GM12878 (cell line): ENCODE results near the gene A2ML1. TPM values are rescaled to one million over a fixed set of nuclear protein-coding genes. Genes with fewer than 3 reads are reported as not detected.

Experiments
- ATAC-seq: fragments of 200-7000 bp; cut with Tn5 transposase; 3 replicates; pipeline ENCODE4 v1.9.1; 2020; ENCODE audit warnings: mild to moderate bottlenecking, moderate library complexity
- BruUV-seq: library from RNA; stranded (reverse); fragments of 400-500 nt; replicated peaks from 2 replicates; lab custom pipeline; 2021; lab: Mats Ljungman, UMichigan
- CTCF ChIA-PET: fragments of 300-600 bp; sonication (Branson Sonifier 250); formaldehyde crosslinking; extraction: SDS; loops from one replicate; lab custom pipeline; 2021; ENCODE audit warnings: inconsistent platforms; lab: Yijun Ruan, JAX
- POLR2A ChIA-PET: fragments of 350-600 bp; formaldehyde crosslinking; extraction: SDS; loops from one replicate; lab custom pipeline; 2021; ENCODE audit warnings: inconsistent platforms; lab: Charles Lee
- RAD21 ChIA-PET: fragments of 300-600 bp; sonication (Branson Sonifier 250); formaldehyde crosslinking; loops from one replicate; lab custom pipeline; 2023; ENCODE audit warnings: antibody characterized with exemption; ENCODE audit not compliant: unreplicated experiment; lab: Charles Lee
- SMC1A ChIA-PET: fragments of 300-600 bp; sonication (Branson Sonifier 250); formaldehyde crosslinking; loops from one replicate; lab custom pipeline; 2023; ENCODE audit not compliant: unreplicated experiment, uncharacterized antibody; lab: Charles Lee
- DNase-seq: peaks from one replicate; pipeline ENCODE4 v3.0.0-alpha.2; 2011; ENCODE audit warnings: low read depth, low spot score
- FAIRE-seq: peaks from 3 replicates; lab custom pipeline; 2011; peaks lifted over from hg19 to GRCh38; lab: Jason Lieb, UNC
- H2AFZ ChIP-seq: 2 replicates; pipeline ENCODE4 v1.6.0; 2011; ENCODE audit warnings: low read depth, low read length, control low read depth; ENCODE audit not compliant: control insufficient read depth
- H3K27ac ChIP-seq: 2 replicates; pipeline ENCODE4 v1.5.1; 2011; ENCODE audit warnings: control low read depth; ENCODE audit not compliant: control insufficient read depth, insufficient read depth
- H3K27me3 ChIP-seq, 2 experiments: replicated peaks in 1 of 2; 2 replicates each; pipeline versions ENCODE4 v1.6.0 to v1.6.1; 2011; ENCODE audit warnings: low read length in 1 of 2; ENCODE audit not compliant: control insufficient read depth in 2 of 2, insufficient read depth in 2 of 2
- H3K36me3 ChIP-seq, 2 experiments: 2 replicates each; pipeline ENCODE4 v1.5.1; 2011; ENCODE audit warnings: low read length in 1 of 2; ENCODE audit not compliant: control insufficient read depth in 2 of 2, insufficient read depth in 2 of 2
- H3K4me1 ChIP-seq: 2 replicates; pipeline ENCODE4 v1.6.1; 2011; ENCODE audit warnings: mild to moderate bottlenecking, low read length, moderate library complexity, mixed read lengths; ENCODE audit not compliant: control insufficient read depth, insufficient read depth
- H3K4me2 ChIP-seq: 2 replicates; pipeline ENCODE4 v1.6.0; 2011; ENCODE audit warnings: control low read depth; ENCODE audit not compliant: control insufficient read depth, insufficient read depth
- H3K4me3 ChIP-seq: fragments of 200-600 bp; sonication (generic); 2 replicates; pipeline ENCODE4 v1.5.1; 2016
- H3K79me2 ChIP-seq: 2 replicates; pipeline ENCODE4 v1.6.0; 2011; ENCODE audit warnings: low read length; ENCODE audit not compliant: control insufficient read depth, insufficient read depth
- H3K9ac ChIP-seq: 2 replicates; pipeline ENCODE4 v1.8.0; 2011; ENCODE audit warnings: low read length, control low read depth, mixed read lengths; ENCODE audit not compliant: control insufficient read depth, insufficient read depth
- H3K9me3 ChIP-seq: replicated peaks from 3 replicates; pipeline ENCODE4 v1.5.1; 2011; ENCODE audit warnings: mild to moderate bottlenecking, low read length; ENCODE audit not compliant: control insufficient read depth, insufficient read depth
- H4K20me1 ChIP-seq: 2 replicates; pipeline ENCODE4 v1.6.0; 2011; ENCODE audit not compliant: control insufficient read depth, insufficient read depth
- ASH2L ChIP-seq: fragments of 300-600, 200-600 bp; sonication (generic); IDR thresholded peaks from 2 replicates; pipeline ENCODE4 v1.6.1; 2017; ENCODE audit warnings: low read depth, mild to moderate bottlenecking, borderline replicate concordance
- ATF3 ChIP-seq: IDR thresholded peaks from 2 replicates; pipeline ENCODE4 v1.6.1; 2011; ENCODE audit warnings: low read depth, mild to moderate bottlenecking, low read length, moderate library complexity, borderline replicate concordance; ENCODE audit errors: extremely low read depth
- BRCA1 ChIP-seq: IDR thresholded peaks from 2 replicates; pipeline ENCODE4 v1.6.1; 2011; ENCODE audit warnings: low read depth, low read length, improper control_type of control experiment
- CBFB ChIP-seq: IDR thresholded peaks from 2 replicates; pipeline ENCODE4 v1.6.1; 2016; ENCODE audit warnings: antibody characterized with exemption, low read depth
- CREM ChIP-seq: IDR thresholded peaks from 2 replicates; pipeline ENCODE4 v1.6.1; 2014; ENCODE audit warnings: antibody characterized with exemption, low read depth
- ETV6 ChIP-seq, 2 experiments: fragments of 450-650 bp in 1 of 2; IDR thresholded peaks in 1 of 2; conservative IDR thresholded peaks in 1 of 2; 2 replicates each; pipeline ENCODE4 v1.6.1; 2014; ENCODE audit warnings: antibody characterized with exemption in 1 of 2, borderline replicate concordance in 1 of 2, low read depth in 1 of 2, mild to moderate bottlenecking in 1 of 2, moderate library complexity in 1 of 2
- HDAC6 ChIP-seq: fragments of 200-600 bp; sonication (generic); IDR thresholded peaks from one replicate; pipeline ENCODE4 v1.8.0; 2017; ENCODE audit warnings: antibody characterized with exemption; ENCODE audit not compliant: unreplicated experiment
- KAT2A ChIP-seq: conservative IDR thresholded peaks from 2 replicates; pipeline ENCODE4 v1.6.1; 2011; ENCODE audit warnings: low read depth, low read length; ENCODE audit not compliant: control insufficient read depth
- MEF2B ChIP-seq: fragments of 450-650 bp; IDR thresholded peaks from 2 replicates; pipeline ENCODE4 v1.6.1; 2018; ENCODE audit warnings: mild to moderate bottlenecking, moderate library complexity; ENCODE audit not compliant: partially characterized antibody, poor library complexity, severe bottlenecking
- MYB ChIP-seq: fragments of 150-350 bp; IDR thresholded peaks from 2 replicates; pipeline ENCODE4 v1.6.1; 2014; ENCODE audit warnings: mild to moderate bottlenecking, low read depth, low read length, borderline replicate concordance
- PAX8 ChIP-seq: fragments of 450-650 bp; IDR thresholded peaks from 2 replicates; pipeline ENCODE4 v1.6.1; 2017; ENCODE audit warnings: mild to moderate bottlenecking, moderate library complexity
- WGBS: methylation state at CpG from one replicate; pipeline ENCODE4 v1.1.6; 2016; ENCODE audit warnings: low lambda C conversion rate; ENCODE audit not compliant: insufficient replicate concordance, insufficient coverage; ENCODE audit errors: missing lambda C conversion rate; 5-methylcytosine and 5-hydroxymethylcytosine counted together
- in situ Hi-C: fragments of 300-500 bp; cut with MboI; formaldehyde crosslinking; loops from 9 replicates; pipeline ENCODE4 v1.14.3; 2018; ENCODE audit warnings: mixed read lengths
- intact Hi-C: fragments of 100-400 bp; cut with micrococcal nuclease; formaldehyde crosslinking; loops from one replicate; pipeline ENCODE4 v1.14.2; 2022; ENCODE audit not compliant: unreplicated experiment
- polyA plus RNA-seq, 11 experiments: library from polyadenylated mRNA; depleted of rRNA in 4 of 11; unstranded in 6 of 11; stranded (reverse) in 5 of 11; fragments of >200 nt; fragmentation: Nextera tagmentation in 4 of 11; fragmentation: Illumina TruSeq in 1 of 11; extraction: Ambion mirVana in 4 of 11; extraction: Trizol in 1 of 11; gene quantifications; 1 replicate in 1 of 11; 2 replicates in 10 of 11; pipeline versions ENCODE4 v1.2.1 to v1.2.3, GENCODE V29; 2011 to 2016; ENCODE audit warnings: inconsistent platforms in 2 of 11, missing spikeins in 2 of 11, low read depth in 1 of 11
- total RNA-seq, 4 experiments: library from RNA; depleted of rRNA in 3 of 4; stranded (reverse); fragments of >200 nt in 3 of 4; fragmentation: Illumina TruSeq in 1 of 4; extraction: Trizol in 1 of 4; gene quantifications; 2 replicates each; pipeline versions ENCODE4 v1.2.1 to v1.2.3, GENCODE V29; 2013 to 2021

The A2ML1 gene
- total and polyA plus RNA-seq, 10 of the 15 experiments (the other 5 are each of a cell fraction or from before 2014, with no cell fraction given) = not detected

GRCh38 chr12:8844665-8845064 is 22.2 kb downstream of the A2ML1 start:
- Histone ChIP-seq H3K4me3 (no peak overlapping the region), H3K9ac (no peak overlapping the region), H4K20me1 (no peaks in the 10 kb centered on the region), H3K9me3 (no peaks in the 10 kb centered on the region), H3K36me3 (no peaks in the 10 kb centered on the region), H3K27ac (no peak overlapping the region), H3K4me1 (no peaks in the 10 kb centered on the region), H2AFZ (no peak overlapping the region), H3K27me3 (no peaks in the 10 kb centered on the region), H3K4me2 (no peak overlapping the region), H3K79me2 (no peaks in the 10 kb centered on the region)
- ChIA-PET RAD21 (no interaction called here), POLR2A (no interaction called here), SMC1A (interaction anchor here (1.0 kb wide), 1 partner anchor 16 kb away, joined by 4 read pairs; no protein-coding TSS in a partner anchor), CTCF (interaction anchor here (1.3 kb wide), 1 partner anchor 16 kb away, joined by 5 read pairs; no protein-coding TSS in a partner anchor)
- BruUV-seq = no TSS peak
- no peak for DNase-seq
- whole genome bisulfite sequencing = 53% methylated on average over 11 of the region's 11 CpGs
- intact Hi-C loops = no loop called here
- no peak for TF ChIP-seq BRCA1
- no peak for TF ChIP-seq MYB
- TF ChIP-seq ETV6 (conservative IDR thresholded peaks at IDR 0.05 in 1 of 2, IDR thresholded peaks at IDR 0.05 in 1 of 2; ENCODE audit: borderline replicate concordance in 1 of 2, low read depth in 1 of 2) = no peak
- no peak for TF ChIP-seq CBFB
- TF ChIP-seq PAX8 = no peak
- TF ChIP-seq MEF2B = no peak
- no peak for TF ChIP-seq HDAC6
- TF ChIP-seq CREM = no peak
- no peak for TF ChIP-seq ATF3
- TF ChIP-seq KAT2A = no peak
- no peak for TF ChIP-seq ASH2L
- no peak for ATAC-seq
- in situ Hi-C loops = no loop called here
- FAIRE-seq = no peak
